Gastroesophageal sphincter (tissue), 3 donors: Measurements from ENCODE around the gene XPNPEP2.

Source experiments
- POLR2A ChIP-seq, 2 donors: fragments of 450-650 bp; IDR thresholded peaks; one replicate each; pipeline ENCODE4 v1.6.1; 2017; ENCODE audit warnings: antibody characterized with exemption in 2 of 2, mild to moderate bottlenecking in 2 of 2, moderate library complexity in 1 of 2
- POLR2AphosphoS5 ChIP-seq: sonication (generic); formaldehyde crosslinking; IDR thresholded peaks from one replicate; pipeline ENCODE4 v1.6.1; 2017; ENCODE audit warnings: antibody characterized with exemption
- TF ChIP-seq, protein P1 (sequence below), 4 experiments: fragments of 200-600 bp in 2 of 4; fragments of 450-650 bp in 2 of 4; sonication (generic) in 1 of 4; IDR thresholded peaks; one replicate each; pipeline ENCODE4 v1.5.1; 2017 to 2019; ENCODE audit warnings: antibody characterized with exemption in 4 of 4, mild to moderate bottlenecking in 2 of 4, moderate library complexity in 2 of 4

DNA sequence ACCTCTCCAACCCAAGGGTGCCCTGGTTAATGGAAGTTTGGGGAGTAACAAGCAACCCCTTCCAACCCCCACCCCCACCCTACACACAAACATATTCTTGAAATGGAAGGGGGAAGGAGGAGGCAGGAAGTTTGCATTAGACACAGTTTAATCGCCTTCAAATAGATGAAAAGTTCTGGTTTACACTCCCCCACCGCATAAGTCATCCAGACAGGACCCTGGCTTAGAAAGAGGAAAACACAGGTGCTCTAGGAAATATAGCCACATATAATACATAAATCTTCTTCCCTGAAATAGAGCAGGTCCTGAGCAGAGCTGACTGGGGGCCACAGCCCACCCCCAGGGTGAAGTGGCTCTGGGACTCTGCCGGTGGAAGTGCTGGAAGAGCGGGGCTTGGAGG lies 66.0 kb downstream of the XPNPEP2 start:
- TF ChIP-seq POLR2AphosphoS5 (no peak), POLR2A (IDR thresholded peaks at IDR 0.05) (no peak)
- TF ChIP-seq, protein P1, sequence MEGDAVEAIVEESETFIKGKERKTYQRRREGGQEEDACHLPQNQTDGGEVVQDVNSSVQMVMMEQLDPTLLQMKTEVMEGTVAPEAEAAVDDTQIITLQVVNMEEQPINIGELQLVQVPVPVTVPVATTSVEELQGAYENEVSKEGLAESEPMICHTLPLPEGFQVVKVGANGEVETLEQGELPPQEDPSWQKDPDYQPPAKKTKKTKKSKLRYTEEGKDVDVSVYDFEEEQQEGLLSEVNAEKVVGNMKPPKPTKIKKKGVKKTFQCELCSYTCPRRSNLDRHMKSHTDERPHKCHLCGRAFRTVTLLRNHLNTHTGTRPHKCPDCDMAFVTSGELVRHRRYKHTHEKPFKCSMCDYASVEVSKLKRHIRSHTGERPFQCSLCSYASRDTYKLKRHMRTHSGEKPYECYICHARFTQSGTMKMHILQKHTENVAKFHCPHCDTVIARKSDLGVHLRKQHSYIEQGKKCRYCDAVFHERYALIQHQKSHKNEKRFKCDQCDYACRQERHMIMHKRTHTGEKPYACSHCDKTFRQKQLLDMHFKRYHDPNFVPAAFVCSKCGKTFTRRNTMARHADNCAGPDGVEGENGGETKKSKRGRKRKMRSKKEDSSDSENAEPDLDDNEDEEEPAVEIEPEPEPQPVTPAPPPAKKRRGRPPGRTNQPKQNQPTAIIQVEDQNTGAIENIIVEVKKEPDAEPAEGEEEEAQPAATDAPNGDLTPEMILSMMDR (IDR thresholded peaks at IDR 0.05): no peak
